ENCODE results near the gene IKBKE. TPM values are rescaled to one million over a fixed set of nuclear protein-coding genes. Genes with fewer than 3 reads are reported as not detected.

The IKBKE gene
- polyA plus RNA-seq, 1 donor (not counting 4 experiments of a cell fraction or from before 2014, with no cell fraction given) = 8.9 TPM

- dilution Hi-C loops (cut with MboI; ENCODE audit: extremely low pct_ligation_motif_present, low sequenced_read_pairs) = no loop called here
- Histone ChIP-seq H3K4me2 (ENCODE audit: control insufficient read depth, extremely low read depth, insufficient read depth, low read depth, low read length) (no peak overlapping the region), H2AFZ (ENCODE audit: control insufficient read depth, low read length) (no peak overlapping the region), H4K20me1 (ENCODE audit: control insufficient read depth, extremely low read depth, insufficient read depth, low read length) (no peaks in the 10 kb centered on the region), H3K9me3 (ENCODE audit: control insufficient read depth, low read depth, low read length) (no peaks in the 10 kb centered on the region), H3K9me1 (ENCODE audit: control insufficient read depth, extremely low read depth, insufficient read depth, low read length) (peaks cover 2% of the 10 kb centered on the region), H3K4me3 (ENCODE audit: control insufficient read depth in 2 of 3, extremely low read depth in 1 of 3, insufficient read depth in 2 of 3, low read depth in 1 of 3, low read length in 3 of 3) (no peak overlapping the region), H3K4me1 (ENCODE audit: control insufficient read depth, extremely low read depth, insufficient read depth, low read length) (peaks cover 11% of the 10 kb centered on the region), H3K9ac (ENCODE audit: control insufficient read depth, extremely low read depth, insufficient read depth, low read length) (no peak overlapping the region), H3K36me3 (ENCODE audit: control insufficient read depth in 2 of 2, extremely low read depth in 1 of 2, insufficient read depth in 2 of 2, low read length in 2 of 2) (no peaks in the 10 kb centered on the region), H3K27me3 (ENCODE audit: control insufficient read depth, extremely low read depth, insufficient read depth, low read length) (no peaks in the 10 kb centered on the region), H3K27ac (ENCODE audit: control insufficient read depth, insufficient read depth, low read length) (no peak overlapping the region), H3K79me2 (ENCODE audit: control insufficient read depth, insufficient read depth, low read length) (no peaks in the 10 kb centered on the region)
- DNase-seq (ENCODE audit: low read depth, low spot score) (no peak), FAIRE-seq (no peak)
- TF ChIP-seq EZH2 (IDR thresholded peaks at IDR 0.05; ENCODE audit: low read length) = no peak
- no peak for TF ChIP-seq CTCF (optimal IDR thresholded peaks at IDR 0.05 in 1 of 3, IDR thresholded peaks at IDR 0.05 in 1 of 3, conservative IDR thresholded peaks at IDR 0.05 in 1 of 3; ENCODE audit: extremely low read depth in 1 of 3, insufficient read depth in 2 of 3, low read length in 3 of 3)
Observed at GRCh38 chr1:206526064-206526911, 56.0 kb downstream of the IKBKE start.

GRCh38 chr1:206529425-206529824 lies 59.1 kb downstream of the IKBKE start:
- Histone ChIP-seq H2AFZ (ENCODE audit: control insufficient read depth, low read length) (no peak overlapping the region), H3K4me3 (ENCODE audit: control insufficient read depth in 2 of 3, extremely low read depth in 1 of 3, insufficient read depth in 2 of 3, low read depth in 1 of 3, low read length in 3 of 3) (no peak overlapping the region), H4K20me1 (ENCODE audit: control insufficient read depth, extremely low read depth, insufficient read depth, low read length) (no peaks in the 10 kb centered on the region), H3K4me1 (ENCODE audit: control insufficient read depth, extremely low read depth, insufficient read depth, low read length) (peaks cover 10% of the 10 kb centered on the region), H3K9me1 (ENCODE audit: control insufficient read depth, extremely low read depth, insufficient read depth, low read length) (peaks cover 2% of the 10 kb centered on the region), H3K36me3 (ENCODE audit: control insufficient read depth in 2 of 2, extremely low read depth in 1 of 2, insufficient read depth in 2 of 2, low read length in 2 of 2) (no peaks in the 10 kb centered on the region), H3K9ac (ENCODE audit: control insufficient read depth, extremely low read depth, insufficient read depth, low read length) (no peak overlapping the region), H3K27ac (ENCODE audit: control insufficient read depth, insufficient read depth, low read length) (no peak overlapping the region), H3K79me2 (ENCODE audit: control insufficient read depth, insufficient read depth, low read length) (no peaks in the 10 kb centered on the region), H3K4me2 (ENCODE audit: control insufficient read depth, extremely low read depth, insufficient read depth, low read depth, low read length) (no peak overlapping the region), H3K9me3 (ENCODE audit: control insufficient read depth, low read depth, low read length) (no peaks in the 10 kb centered on the region), H3K27me3 (ENCODE audit: control insufficient read depth, extremely low read depth, insufficient read depth, low read length) (no peaks in the 10 kb centered on the region)
- DNase-seq (ENCODE audit: low read depth, low spot score) (no peak), FAIRE-seq (no peak)
- dilution Hi-C loops (cut with MboI; ENCODE audit: extremely low pct_ligation_motif_present, low sequenced_read_pairs) = no loop called here
- TF ChIP-seq CTCF (optimal IDR thresholded peaks at IDR 0.05 in 1 of 3, IDR thresholded peaks at IDR 0.05 in 1 of 3, conservative IDR thresholded peaks at IDR 0.05 in 1 of 3; ENCODE audit: extremely low read depth in 1 of 3, insufficient read depth in 2 of 3, low read length in 3 of 3) (no peak), EZH2 (IDR thresholded peaks at IDR 0.05; ENCODE audit: low read length) (no peak)

Measured in keratinocyte (primary cell).